Adrenal gland (tissue), 5 donors: ENCODE data around the gene CFAP77.

Source experiments
- POLR2A ChIP-seq, 2 donors: fragments of 450-650 bp; IDR thresholded peaks; one replicate each; pipeline ENCODE4 v1.6.1; 2017; ENCODE audit warnings: antibody characterized with exemption in 2 of 2, mild to moderate bottlenecking in 2 of 2, moderate library complexity in 1 of 2
- TF ChIP-seq, protein P1 (sequence below), 6 experiments: fragments of 450-650 bp in 4 of 6; fragments of 200-600 bp in 2 of 6; sonication (generic) in 1 of 6; IDR thresholded peaks; 1 replicate in 5 of 6; 2 replicates in 1 of 6; pipeline versions ENCODE4 v1.5.1 to v1.8.0; 2016 to 2021; ENCODE audit warnings: antibody characterized with exemption in 6 of 6, mild to moderate bottlenecking in 2 of 6, moderate library complexity in 1 of 6
- donor health status: DM: no; HTN: no; CAD: no.

DNA sequence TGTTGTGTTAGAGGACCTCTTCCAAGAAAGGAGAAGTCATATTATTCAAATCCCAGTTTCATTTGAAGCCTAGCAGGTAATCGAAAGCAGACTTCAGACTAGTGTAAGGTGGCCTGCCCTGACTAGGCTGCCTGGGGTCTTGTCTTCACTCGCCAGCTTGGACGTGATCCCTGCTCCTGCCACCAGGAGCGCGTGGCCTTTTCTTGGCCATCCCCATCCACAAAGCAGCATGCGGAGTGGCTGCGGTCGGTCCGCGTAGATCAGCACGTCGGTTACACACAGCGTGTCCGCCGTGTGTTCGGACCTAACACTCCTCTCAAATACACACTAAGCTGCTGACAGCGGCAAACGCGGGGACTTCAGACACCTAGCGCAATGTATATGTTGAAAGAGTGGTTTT, 37.3 kb downstream of the CFAP77 start:
- TF ChIP-seq, protein P1, sequence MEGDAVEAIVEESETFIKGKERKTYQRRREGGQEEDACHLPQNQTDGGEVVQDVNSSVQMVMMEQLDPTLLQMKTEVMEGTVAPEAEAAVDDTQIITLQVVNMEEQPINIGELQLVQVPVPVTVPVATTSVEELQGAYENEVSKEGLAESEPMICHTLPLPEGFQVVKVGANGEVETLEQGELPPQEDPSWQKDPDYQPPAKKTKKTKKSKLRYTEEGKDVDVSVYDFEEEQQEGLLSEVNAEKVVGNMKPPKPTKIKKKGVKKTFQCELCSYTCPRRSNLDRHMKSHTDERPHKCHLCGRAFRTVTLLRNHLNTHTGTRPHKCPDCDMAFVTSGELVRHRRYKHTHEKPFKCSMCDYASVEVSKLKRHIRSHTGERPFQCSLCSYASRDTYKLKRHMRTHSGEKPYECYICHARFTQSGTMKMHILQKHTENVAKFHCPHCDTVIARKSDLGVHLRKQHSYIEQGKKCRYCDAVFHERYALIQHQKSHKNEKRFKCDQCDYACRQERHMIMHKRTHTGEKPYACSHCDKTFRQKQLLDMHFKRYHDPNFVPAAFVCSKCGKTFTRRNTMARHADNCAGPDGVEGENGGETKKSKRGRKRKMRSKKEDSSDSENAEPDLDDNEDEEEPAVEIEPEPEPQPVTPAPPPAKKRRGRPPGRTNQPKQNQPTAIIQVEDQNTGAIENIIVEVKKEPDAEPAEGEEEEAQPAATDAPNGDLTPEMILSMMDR (IDR thresholded peaks at IDR 0.05): no peak
- no peak for TF ChIP-seq POLR2A (IDR thresholded peaks at IDR 0.05)
